IPS-18c (cell line): ENCODE measurements around the gene OSGIN1.
"Not testable (repeated sequence)": the region's sequence is repeated elsewhere in the genome, so short reads cannot be mapped to it uniquely, and the experiment has no call there.

Experiments
- H3K4me3 ChIP-seq: 2 replicates; pipeline ENCODE4 v1.7.0; 2013; ENCODE audit warnings: low read depth, mild to moderate bottlenecking, low read length, moderate library complexity; ENCODE audit not compliant: insufficient read depth
- H3K9me3 ChIP-seq: one replicate; pipeline ENCODE4 v1.6.1; 2013; ENCODE audit warnings: mild to moderate bottlenecking, low read length, moderate library complexity; ENCODE audit not compliant: control insufficient read depth, insufficient read depth

OSGIN1 gene

GRCh38 chr16:83950862-83951399 lies 2.1 kb upstream of the OSGIN1 start:
- not testable (repeated sequence) for H3K4me3 ChIP-seq, H3K9me3 ChIP-seq

- no peak overlapping the region for H3K4me3 ChIP-seq
- no peaks in the 10 kb centered on the region for H3K9me3 ChIP-seq
Observed at GRCh38 chr16:83951544-83951943, 1.5 kb upstream of the OSGIN1 start.

- Histone ChIP-seq H3K4me3 (no peak overlapping the region), H3K9me3 (no peaks in the 10 kb centered on the region)
Observed at GRCh38 chr16:83952587-83952939, 477 bp upstream of the OSGIN1 start.

GRCh38 chr16:83953796-83954576 lies 946 bp downstream of the OSGIN1 start:
- no peaks in the 10 kb centered on the region for H3K9me3 ChIP-seq
- H3K4me3 ChIP-seq: no peak overlapping the region

GRCh38 chr16:83954577-83955016 lies 1.6 kb downstream of the OSGIN1 start:
- Histone ChIP-seq H3K9me3 (no peaks in the 10 kb centered on the region), H3K4me3 (no peak overlapping the region)

GRCh38 chr16:83955218-83956130 lies 2.4 kb downstream of the OSGIN1 start:
- Histone ChIP-seq H3K9me3 (no peaks in the 10 kb centered on the region), H3K4me3 (no peak overlapping the region)

GRCh38 chr16:83956336-83957289 lies 3.6 kb downstream of the OSGIN1 start:
- Histone ChIP-seq H3K4me3 (no peak overlapping the region), H3K9me3 (no peaks in the 10 kb centered on the region)

GRCh38 chr16:83957296-83957855 lies 4.3 kb downstream of the OSGIN1 start:
- Histone ChIP-seq H3K9me3 (no peaks in the 10 kb centered on the region), H3K4me3 (no peak overlapping the region)

GRCh38 chr16:83958137-83958845 lies 5.3 kb downstream of the OSGIN1 start:
- no peak overlapping the region for H3K4me3 ChIP-seq
- H3K9me3 ChIP-seq: no peaks in the 10 kb centered on the region

GRCh38 chr16:83958846-83959565 lies 6.0 kb downstream of the OSGIN1 start:
- Histone ChIP-seq H3K9me3 (no peaks in the 10 kb centered on the region), H3K4me3 (no peak overlapping the region)

- no peak overlapping the region for H3K4me3 ChIP-seq
- H3K9me3 ChIP-seq: no peaks in the 10 kb centered on the region
Observed at GRCh38 chr16:83959656-83960434, 6.8 kb downstream of the OSGIN1 start.

GRCh38 chr16:83960521-83961249 lies 7.6 kb downstream of the OSGIN1 start:
- H3K4me3 ChIP-seq: no peak overlapping the region

GRCh38 chr16:83961591-83961990 lies 8.6 kb downstream of the OSGIN1 start:
- H3K9me3 ChIP-seq: no peaks in the 10 kb centered on the region
- H3K4me3 ChIP-seq: no peak overlapping the region

More at GRCh38 chr16:83960521-83961249, 7.6 kb downstream of the OSGIN1 start:
- H3K9me3 ChIP-seq: no peaks in the 10 kb centered on the region
